ENCODE measurements around the gene GALNT1.

The GALNT1 gene

DNA sequence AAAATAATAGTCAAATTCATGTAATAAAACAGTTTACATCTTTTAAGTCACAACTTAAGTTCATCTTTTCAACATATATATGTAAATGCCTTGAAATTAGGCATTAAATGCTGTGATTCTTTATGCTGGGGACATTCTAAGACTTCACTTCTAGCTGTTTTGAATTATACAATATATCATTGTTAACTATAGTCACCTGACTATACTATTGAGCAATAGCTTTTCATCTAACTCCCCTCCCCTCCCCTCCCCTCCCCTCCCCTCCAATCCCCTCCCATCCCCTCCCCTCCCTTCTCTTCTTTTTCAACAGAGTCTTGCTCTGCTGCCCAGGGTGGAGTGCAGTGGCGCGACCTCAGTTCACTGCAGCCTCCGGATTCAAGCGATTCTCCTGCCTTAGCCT is 16.2 kb downstream of the GALNT1 start:
- TF ChIP-seq, protein P1, sequence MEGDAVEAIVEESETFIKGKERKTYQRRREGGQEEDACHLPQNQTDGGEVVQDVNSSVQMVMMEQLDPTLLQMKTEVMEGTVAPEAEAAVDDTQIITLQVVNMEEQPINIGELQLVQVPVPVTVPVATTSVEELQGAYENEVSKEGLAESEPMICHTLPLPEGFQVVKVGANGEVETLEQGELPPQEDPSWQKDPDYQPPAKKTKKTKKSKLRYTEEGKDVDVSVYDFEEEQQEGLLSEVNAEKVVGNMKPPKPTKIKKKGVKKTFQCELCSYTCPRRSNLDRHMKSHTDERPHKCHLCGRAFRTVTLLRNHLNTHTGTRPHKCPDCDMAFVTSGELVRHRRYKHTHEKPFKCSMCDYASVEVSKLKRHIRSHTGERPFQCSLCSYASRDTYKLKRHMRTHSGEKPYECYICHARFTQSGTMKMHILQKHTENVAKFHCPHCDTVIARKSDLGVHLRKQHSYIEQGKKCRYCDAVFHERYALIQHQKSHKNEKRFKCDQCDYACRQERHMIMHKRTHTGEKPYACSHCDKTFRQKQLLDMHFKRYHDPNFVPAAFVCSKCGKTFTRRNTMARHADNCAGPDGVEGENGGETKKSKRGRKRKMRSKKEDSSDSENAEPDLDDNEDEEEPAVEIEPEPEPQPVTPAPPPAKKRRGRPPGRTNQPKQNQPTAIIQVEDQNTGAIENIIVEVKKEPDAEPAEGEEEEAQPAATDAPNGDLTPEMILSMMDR (conservative IDR thresholded peaks at IDR 0.05), result no peak
- no peak overlapping the region for H3K27ac ChIP-seq

DNA sequence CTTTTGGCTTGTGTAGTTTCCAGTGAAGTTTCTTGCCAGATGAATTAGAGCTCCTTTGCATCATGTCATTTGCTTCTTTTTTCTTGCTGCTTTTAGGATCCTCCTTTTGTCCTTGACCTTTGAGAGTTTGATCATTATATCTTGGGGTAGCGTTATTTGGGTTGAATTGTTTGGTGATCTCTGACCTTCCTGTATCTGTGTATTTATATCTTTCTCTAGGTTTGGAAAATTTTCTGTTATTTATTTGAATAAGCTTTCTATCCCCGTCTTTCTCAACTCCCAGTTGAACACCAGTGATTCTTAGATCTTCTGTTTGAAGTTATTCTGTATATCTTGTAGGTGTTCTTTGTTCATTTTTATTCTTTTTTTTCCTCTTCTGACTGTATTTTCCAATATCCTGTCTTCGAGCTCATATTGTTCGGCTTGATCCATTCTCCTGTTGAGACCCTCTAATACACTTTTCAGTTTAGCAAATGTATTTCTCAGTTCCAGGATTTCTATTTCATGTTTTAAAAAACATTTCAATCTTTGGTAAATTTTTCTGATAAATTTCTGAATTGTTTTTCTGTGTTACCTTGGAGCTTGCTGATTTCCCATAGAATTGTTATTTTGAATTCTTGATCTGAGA is 20.8 kb downstream of the GALNT1 start:
- TF ChIP-seq, protein P1 (conservative IDR thresholded peaks at IDR 0.05), result no peak

DNA sequence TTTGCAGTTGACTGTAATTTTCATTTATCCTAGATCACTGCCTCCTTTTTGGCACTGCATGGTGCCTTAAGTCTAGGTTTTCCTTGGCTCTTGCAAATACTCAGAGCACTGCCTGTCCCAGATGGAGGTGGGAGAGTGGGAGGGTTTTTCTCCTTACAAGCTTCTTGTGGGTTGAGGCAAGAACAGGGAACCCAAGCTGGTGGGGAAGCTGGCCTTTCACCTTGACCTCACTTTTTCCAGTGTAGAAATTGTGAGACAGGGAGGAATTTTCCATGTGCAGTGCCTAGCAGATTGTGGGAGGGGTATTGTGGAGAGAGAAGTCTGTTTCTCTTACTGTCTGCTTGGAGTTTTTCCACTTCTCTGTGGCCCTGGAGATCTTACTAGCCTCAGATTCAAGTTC is 21.5 kb downstream of the GALNT1 start:
- no peak overlapping the region for H3K27ac ChIP-seq
- TF ChIP-seq, protein P1 (conservative IDR thresholded peaks at IDR 0.05), result no peak

More for the DNA sequence above, 20.8 kb downstream of the GALNT1 start:
- no peak overlapping the region for H3K27ac ChIP-seq

DNA sequence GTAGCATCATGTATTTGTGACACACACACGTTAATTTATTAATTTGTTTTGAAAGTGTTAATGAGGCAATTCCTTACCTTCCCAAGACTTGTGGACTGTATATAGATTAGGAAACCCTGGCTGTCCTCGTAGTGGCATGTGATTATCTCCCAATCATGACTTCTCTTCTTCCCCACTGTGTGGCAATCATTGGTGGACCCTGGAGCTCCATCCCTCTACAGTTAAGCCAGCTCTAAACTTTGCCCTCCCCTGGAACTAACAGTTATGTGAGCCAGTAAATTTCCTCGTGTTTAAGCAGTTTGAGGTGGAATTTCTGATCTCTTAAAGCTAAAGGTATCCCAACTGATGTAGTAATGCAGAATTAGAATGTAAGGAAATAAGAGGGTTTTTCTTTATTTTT is 22.0 kb downstream of the GALNT1 start:
- TF ChIP-seq, protein P1 (conservative IDR thresholded peaks at IDR 0.05), result no peak

DNA sequence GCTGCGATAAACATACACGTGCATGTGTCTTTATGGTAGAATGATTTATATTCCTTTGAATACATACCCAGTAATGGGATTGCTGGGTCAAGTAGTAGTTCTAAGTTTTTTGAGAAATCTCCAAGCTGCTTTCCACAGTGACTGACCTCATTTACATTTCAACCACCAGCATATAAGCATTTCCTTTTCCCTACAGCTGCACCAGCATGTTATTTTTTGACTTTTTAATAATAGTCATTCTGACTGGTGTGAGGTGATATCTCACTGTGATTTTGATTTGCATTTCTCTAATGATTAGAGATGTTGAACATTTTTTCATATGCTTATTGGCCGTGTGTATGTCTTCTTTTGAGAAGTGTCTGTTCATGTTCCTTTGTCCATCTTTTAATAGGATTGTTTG is 22.8 kb downstream of the GALNT1 start:
- TF ChIP-seq, protein P1 (conservative IDR thresholded peaks at IDR 0.05), result no peak
- H3K27ac ChIP-seq, result no peak overlapping the region

More for the DNA sequence above, 22.0 kb downstream of the GALNT1 start:
- no peak overlapping the region for H3K27ac ChIP-seq

DNA sequence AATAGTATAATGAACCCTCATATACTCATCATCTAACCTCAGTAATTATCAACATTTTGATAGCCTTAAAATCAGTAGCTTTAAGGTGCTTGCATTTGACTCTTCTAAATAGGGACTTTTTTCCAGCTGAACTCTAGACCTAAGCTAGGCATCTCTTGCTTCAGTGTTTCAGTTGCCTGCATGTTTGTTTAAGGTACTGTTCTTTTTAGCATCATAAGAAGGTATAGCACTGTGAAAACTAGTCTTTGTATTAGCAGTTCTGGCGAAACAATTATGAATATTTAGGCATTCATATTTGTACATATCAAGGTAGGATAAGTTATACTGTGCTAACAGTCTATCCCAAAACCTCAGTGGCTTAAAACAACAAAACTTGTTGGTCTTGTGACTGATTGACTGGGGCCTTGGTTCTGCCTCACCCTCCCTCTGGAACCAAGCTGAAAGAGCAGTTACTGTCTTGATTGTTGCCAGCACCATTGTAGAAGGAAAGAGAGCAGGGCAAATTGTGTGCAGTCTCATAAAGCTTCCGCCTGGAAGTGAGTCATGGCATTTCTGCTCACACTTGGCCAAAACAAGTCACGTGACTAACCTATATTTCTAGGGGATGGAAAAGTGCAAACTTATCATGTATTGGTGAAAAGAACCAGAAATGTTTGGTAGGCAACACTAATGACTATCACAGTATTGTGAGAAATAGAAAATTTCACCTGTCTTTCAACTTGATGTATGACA is 24.3 kb downstream of the GALNT1 start:
- no peak overlapping the region for H3K27ac ChIP-seq
- TF ChIP-seq, protein P1 (conservative IDR thresholded peaks at IDR 0.05), result no peak

DNA sequence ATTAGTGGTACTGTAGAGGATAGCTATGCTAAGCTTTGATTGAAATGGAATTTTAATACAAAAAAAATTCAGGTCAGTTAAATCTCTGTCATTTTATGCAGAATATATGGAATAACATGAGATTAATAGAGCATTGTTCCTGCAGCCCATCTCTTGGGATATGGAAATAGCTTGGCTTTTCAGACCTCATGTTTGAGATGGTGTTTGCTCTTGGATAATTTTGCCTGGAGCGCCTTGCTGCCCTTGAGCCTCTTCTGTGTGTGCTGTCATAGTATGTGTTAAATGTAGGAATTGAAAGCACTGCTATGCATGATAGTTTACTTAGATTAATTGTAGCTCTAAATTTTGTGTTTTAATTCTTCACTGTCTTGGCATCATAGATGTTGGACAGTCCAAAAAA is 27.7 kb downstream of the GALNT1 start:
- TF ChIP-seq, protein P1 (conservative IDR thresholded peaks at IDR 0.05), result no peak
- H3K27ac ChIP-seq, result no peak overlapping the region
